ENCODE results near the gene SLC25A19. TPM values are rescaled to one million over a fixed set of nuclear protein-coding genes. Genes with fewer than 3 reads are reported as not detected.

Gene SLC25A19
- total RNA-seq, 1 experiment from 2014 or later: 13.1 TPM

GRCh38 chr17:75241502-75241901, 47.7 kb downstream of the SLC25A19 start:
- no peak for DNase-seq (ENCODE audit: low spot score)

- no peak for DNase-seq (ENCODE audit: low spot score)
Observed at GRCh38 chr17:75241143-75241430, 48.1 kb downstream of the SLC25A19 start.

- peak; percentile 56 for DNase-seq (ENCODE audit: low spot score)
Observed at GRCh38 chr17:75240394-75241142, 48.7 kb downstream of the SLC25A19 start.

GRCh38 chr17:75239778-75240393, 49.3 kb downstream of the SLC25A19 start:
- no peak for DNase-seq (ENCODE audit: low spot score)

- DNase-seq (ENCODE audit: low spot score): no peak
Observed at GRCh38 chr17:75239214-75239613, 50.0 kb downstream of the SLC25A19 start.

GRCh38 chr17:75238684-75239191, 50.5 kb downstream of the SLC25A19 start:
- DNase-seq (ENCODE audit: low spot score): peak; percentile 80

- DNase-seq (ENCODE audit: low spot score): no peak
Observed at GRCh38 chr17:75238020-75238580, 51.1 kb downstream of the SLC25A19 start.

- no peak for DNase-seq (ENCODE audit: low spot score)
Observed at GRCh38 chr17:75237100-75238014, 51.9 kb downstream of the SLC25A19 start.

GRCh38 chr17:75232786-75233185, 56.4 kb downstream of the SLC25A19 start:
- DNase-seq (ENCODE audit: low spot score): no peak

- DNase-seq (ENCODE audit: low spot score): no peak
Observed at GRCh38 chr17:75231741-75232464, 57.3 kb downstream of the SLC25A19 start.

GRCh38 chr17:75231071-75231470, 58.2 kb downstream of the SLC25A19 start:
- DNase-seq (ENCODE audit: low spot score): no peak

- no peak for DNase-seq (ENCODE audit: low spot score)
Observed at GRCh38 chr17:75228847-75229246, 60.4 kb downstream of the SLC25A19 start.

GRCh38 chr17:75228305-75228704, 60.9 kb downstream of the SLC25A19 start:
- no peak for DNase-seq (ENCODE audit: low spot score)

GRCh38 chr17:75227729-75228128, 61.5 kb downstream of the SLC25A19 start:
- DNase-seq (ENCODE audit: low spot score): no peak

- no peak for DNase-seq (ENCODE audit: low spot score)
Observed at GRCh38 chr17:75225016-75225415, 64.2 kb downstream of the SLC25A19 start.

Other genes starting within 250 kb of the SLC25A19 start
- 595 and 655 TPM in 2 replicates for gene ATP5PD, start 242.5 kb downstream of the SLC25A19 start, total RNA-seq (2014; rRNA removed; shearing (Covaris generic))
- gene KCTD2, start 242.2 kb downstream of the SLC25A19 start, total RNA-seq (2014; rRNA removed; shearing (Covaris generic)): 14.3 and 16.5 TPM in 2 replicates
- not detected in 2 replicates for gene SLC16A5, start 201.5 kb downstream of the SLC25A19 start, total RNA-seq (2014; rRNA removed; shearing (Covaris generic))
- 4.0 and 5.2 TPM in 2 replicates for gene ARMC7, start 179.5 kb downstream of the SLC25A19 start, total RNA-seq (2014; rRNA removed; shearing (Covaris generic))
- 122 and 134 TPM in 2 replicates for gene NT5C, start 157.7 kb downstream of the SLC25A19 start, total RNA-seq (2014; rRNA removed; shearing (Covaris generic))
- gene JPT1, start 134.9 kb downstream of the SLC25A19 start, total RNA-seq (2014; rRNA removed; shearing (Covaris generic)): 324 and 466 TPM in 2 replicates
- gene SUMO2, start 106.5 kb downstream of the SLC25A19 start, total RNA-seq (2014; rRNA removed; shearing (Covaris generic)): 160 and 193 TPM in 2 replicates
- gene NUP85, start 83.8 kb downstream of the SLC25A19 start, total RNA-seq (2014; rRNA removed; shearing (Covaris generic)): 59.3 and 71.5 TPM in 2 replicates
- gene GGA3, start 27.8 kb downstream of the SLC25A19 start, total RNA-seq (2014; rRNA removed; shearing (Covaris generic)): 12.7 and 22.2 TPM in 2 replicates
- 112 and 116 TPM in 2 replicates for gene MRPS7, start 27.6 kb downstream of the SLC25A19 start, total RNA-seq (2014; rRNA removed; shearing (Covaris generic))
- 36.0 and 41.6 TPM in 2 replicates for gene MIF4GD, start 18.2 kb downstream of the SLC25A19 start, total RNA-seq (2014; rRNA removed; shearing (Covaris generic))
- 83.8 and 107 TPM in 2 replicates for gene GRB2, start 116.2 kb upstream of the SLC25A19 start, total RNA-seq (2014; rRNA removed; shearing (Covaris generic))
- gene TMEM94, start 167.2 kb upstream of the SLC25A19 start, total RNA-seq (2014; rRNA removed; shearing (Covaris generic)): 24.3 and 33.6 TPM in 2 replicates
- 5.4 and 8.3 TPM in 2 replicates for gene CASKIN2, start 226.1 kb upstream of the SLC25A19 start, total RNA-seq (2014; rRNA removed; shearing (Covaris generic))
- gene TSEN54, start 227.1 kb upstream of the SLC25A19 start, total RNA-seq (2014; rRNA removed; shearing (Covaris generic)): 24.1 and 28.6 TPM in 2 replicates
- 7.8 and 13.0 TPM in 2 replicates for gene LLGL2, start 236.3 kb upstream of the SLC25A19 start, total RNA-seq (2014; rRNA removed; shearing (Covaris generic))

Measured in H4 (cell line).